ENCODE results near the gene SLC45A1.

GRCh38 chr1:8378981-8379470 lies 61.1 kb downstream of the SLC45A1 start:
- TF ChIP-seq BHLHE40 (IDR thresholded peaks at IDR 0.05; ENCODE audit: low read depth, low read length), result no peak
- TF ChIP-seq CTCF (conservative IDR thresholded peaks at IDR 0.05; ENCODE audit: low read depth, low read length), result no peak
- no peak for TF ChIP-seq RAD21 (IDR thresholded peaks at IDR 0.05; ENCODE audit: low read length)

Data from IMR-90 (cell line).